Lower leg skin (tissue), 3 donors: ENCODE results near the gene PYGB.

Experiments used
- CTCF ChIP-seq, 3 donors: fragments of 450-650 bp; IDR thresholded peaks; one replicate each; pipeline ENCODE4 v1.5.1; 2016; ENCODE audit warnings: antibody characterized with exemption in 3 of 3, mild to moderate bottlenecking in 3 of 3, moderate library complexity in 2 of 3
- POLR2A ChIP-seq, 2 donors: fragments of 450-650 bp; IDR thresholded peaks; one replicate each; pipeline ENCODE4 v1.6.1; 2016 to 2017; ENCODE audit warnings: antibody characterized with exemption in 2 of 2, mild to moderate bottlenecking in 1 of 2, moderate library complexity in 1 of 2

DNA sequence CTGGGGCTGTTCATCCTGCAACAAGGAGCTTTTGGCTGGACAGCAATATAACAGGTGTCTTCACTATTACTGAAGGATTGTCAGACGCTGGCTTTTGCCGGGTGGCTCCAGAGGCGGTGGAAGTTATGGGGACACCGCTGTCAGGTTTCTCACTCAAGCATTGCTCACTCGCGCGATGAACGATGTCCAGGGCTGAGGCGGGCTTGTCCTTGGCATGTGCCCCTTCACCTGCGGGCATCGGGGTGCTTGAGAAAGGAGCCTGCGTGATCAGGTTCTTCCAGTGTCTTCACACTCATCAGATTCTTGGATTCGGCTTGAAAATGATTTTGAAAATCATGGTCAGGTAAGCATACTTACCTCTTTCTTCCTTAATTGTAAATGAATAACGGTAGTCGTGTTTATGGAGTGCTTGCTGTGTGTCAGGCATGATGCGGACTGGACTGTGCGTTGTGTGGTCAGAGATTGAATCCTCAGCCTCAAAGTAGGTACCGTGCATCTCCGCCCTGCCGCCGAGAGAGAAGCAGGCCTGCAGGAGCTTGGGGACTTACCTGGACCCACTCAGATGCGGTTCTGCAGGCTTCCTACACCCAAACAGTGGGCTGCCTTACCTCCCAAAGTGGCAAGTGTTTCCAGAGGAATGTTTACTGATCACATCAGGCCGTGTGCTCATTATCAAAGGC lies 18.3 kb upstream of the PYGB start:
- TF ChIP-seq CTCF (IDR thresholded peaks at IDR 0.05): no peak
- no peak for TF ChIP-seq POLR2A (IDR thresholded peaks at IDR 0.05)
